HEK293 (cell line): ENCODE results near the gene SLAMF6.

ENCODE experiments used
- BCL11A ChIP-seq: fragments of 450-650 bp; formaldehyde crosslinking; IDR thresholded peaks from 2 replicates; pipeline ENCODE4 v1.5.1; 2016; ENCODE audit warnings: low read depth, missing biosample characterization, missing genetic modification characterization
- SP2 ChIP-seq: fragments of 450-650 bp; formaldehyde crosslinking; IDR thresholded peaks from 2 replicates; pipeline ENCODE4 v1.5.1; 2016; ENCODE audit warnings: missing biosample characterization, missing genetic modification characterization
- ZBTB20 ChIP-seq: fragments of 450-650 bp; formaldehyde crosslinking; IDR thresholded peaks from 2 replicates; pipeline ENCODE4 v1.5.1; 2016; ENCODE audit warnings: missing biosample characterization, missing genetic modification characterization
- ZSCAN16 ChIP-seq: fragments of 450-650 bp; formaldehyde crosslinking; IDR thresholded peaks from 2 replicates; pipeline ENCODE4 v1.5.1; 2016; ENCODE audit warnings: missing biosample characterization, missing genetic modification characterization
- TF ChIP-seq, protein P1 (sequence below): fragments of 450-650 bp; formaldehyde crosslinking; IDR thresholded peaks from 2 replicates; pipeline ENCODE4 v1.5.1; 2016; ENCODE audit warnings: missing biosample characterization, missing genetic modification characterization
- TF ChIP-seq, protein P2 (sequence below): sonication (generic); formaldehyde crosslinking; IDR thresholded peaks from 2 replicates; pipeline ENCODE4 v1.8.1; 2022; ENCODE audit warnings: mild to moderate bottlenecking, moderate library complexity, missing genetic modification reagents

- no peak for TF ChIP-seq ZBTB20
- TF ChIP-seq, protein P1, sequence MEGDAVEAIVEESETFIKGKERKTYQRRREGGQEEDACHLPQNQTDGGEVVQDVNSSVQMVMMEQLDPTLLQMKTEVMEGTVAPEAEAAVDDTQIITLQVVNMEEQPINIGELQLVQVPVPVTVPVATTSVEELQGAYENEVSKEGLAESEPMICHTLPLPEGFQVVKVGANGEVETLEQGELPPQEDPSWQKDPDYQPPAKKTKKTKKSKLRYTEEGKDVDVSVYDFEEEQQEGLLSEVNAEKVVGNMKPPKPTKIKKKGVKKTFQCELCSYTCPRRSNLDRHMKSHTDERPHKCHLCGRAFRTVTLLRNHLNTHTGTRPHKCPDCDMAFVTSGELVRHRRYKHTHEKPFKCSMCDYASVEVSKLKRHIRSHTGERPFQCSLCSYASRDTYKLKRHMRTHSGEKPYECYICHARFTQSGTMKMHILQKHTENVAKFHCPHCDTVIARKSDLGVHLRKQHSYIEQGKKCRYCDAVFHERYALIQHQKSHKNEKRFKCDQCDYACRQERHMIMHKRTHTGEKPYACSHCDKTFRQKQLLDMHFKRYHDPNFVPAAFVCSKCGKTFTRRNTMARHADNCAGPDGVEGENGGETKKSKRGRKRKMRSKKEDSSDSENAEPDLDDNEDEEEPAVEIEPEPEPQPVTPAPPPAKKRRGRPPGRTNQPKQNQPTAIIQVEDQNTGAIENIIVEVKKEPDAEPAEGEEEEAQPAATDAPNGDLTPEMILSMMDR (tag by site-specific recombination), result no peak
- no peak for TF ChIP-seq BCL11A (tag by site-specific recombination)
- TF ChIP-seq, protein P2, sequence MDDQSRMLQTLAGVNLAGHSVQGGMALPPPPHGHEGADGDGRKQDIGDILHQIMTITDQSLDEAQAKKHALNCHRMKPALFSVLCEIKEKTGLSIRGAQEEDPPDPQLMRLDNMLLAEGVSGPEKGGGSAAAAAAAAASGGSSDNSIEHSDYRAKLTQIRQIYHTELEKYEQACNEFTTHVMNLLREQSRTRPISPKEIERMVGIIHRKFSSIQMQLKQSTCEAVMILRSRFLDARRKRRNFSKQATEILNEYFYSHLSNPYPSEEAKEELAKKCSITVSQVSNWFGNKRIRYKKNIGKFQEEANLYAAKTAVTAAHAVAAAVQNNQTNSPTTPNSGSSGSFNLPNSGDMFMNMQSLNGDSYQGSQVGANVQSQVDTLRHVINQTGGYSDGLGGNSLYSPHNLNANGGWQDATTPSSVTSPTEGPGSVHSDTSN (CRISPR knock-in tag), result no peak
- TF ChIP-seq SP2 (tag by site-specific recombination), result no peak
- no peak for TF ChIP-seq ZSCAN16 (tag by site-specific recombination)
These were observed 36.6 kb downstream of the SLAMF6 start for GRCh38 chr1:160486453-160486852.
